Measurements from ENCODE around the gene CPEB3.
"Not testable (repeated sequence)": the region's sequence is repeated elsewhere in the genome, so short reads cannot be mapped to it uniquely, and the experiment has no call there.

The CPEB3 gene

DNA sequence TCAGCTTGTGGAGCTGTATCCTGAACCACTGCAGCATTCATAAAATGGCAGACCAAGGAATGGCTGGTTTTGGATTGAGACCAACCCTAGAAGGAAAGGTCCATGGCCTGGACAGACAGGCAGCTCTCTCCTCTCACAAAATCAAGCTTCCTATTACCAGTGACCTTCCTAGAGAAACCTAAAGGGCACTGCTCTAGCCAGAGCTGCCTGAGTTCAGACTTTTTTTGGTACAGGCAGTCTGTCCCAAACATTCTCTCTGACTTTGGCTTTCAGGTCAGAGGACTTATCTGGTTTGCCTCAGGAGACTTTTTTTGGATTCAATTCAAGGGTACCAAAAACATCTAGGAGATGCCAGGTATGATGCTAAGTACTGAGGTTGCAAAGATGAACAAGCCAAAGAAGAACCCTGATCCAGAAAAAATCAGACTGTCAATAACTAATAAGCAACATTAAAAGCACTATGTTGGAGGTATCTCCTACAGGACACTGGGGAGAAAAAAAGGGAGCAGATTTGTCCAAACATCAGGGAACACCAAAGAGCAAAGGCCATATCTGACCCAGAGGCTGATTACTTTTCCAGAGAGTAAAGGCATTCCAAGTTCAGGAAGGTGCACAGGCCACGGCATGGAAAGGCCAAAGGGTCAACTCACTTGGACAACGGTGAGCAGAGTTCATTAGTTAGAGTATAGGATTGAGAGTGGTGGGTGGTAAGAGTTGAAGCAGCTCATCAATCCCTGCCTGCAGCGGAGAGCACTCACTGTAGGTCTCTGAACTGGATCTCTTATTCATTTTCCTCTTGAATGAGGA lies 169.0 kb downstream of the CPEB3 start:
- Histone ChIP-seq H3K9me3 (ENCODE audit: control insufficient read depth, low read length) (no peaks in the 10 kb centered on the region), H3K36me3 (ENCODE audit: control insufficient read depth, insufficient read depth, low read length) (no peaks in the 10 kb centered on the region), H3K4me3 (ENCODE audit: extremely low read depth, insufficient read depth, low read length, poor library complexity, severe bottlenecking) (no peak overlapping the region), H3K27ac (ENCODE audit: low read depth, low read length, severe bottlenecking) (no peak overlapping the region), H3K4me1 (ENCODE audit: control insufficient read depth, insufficient read depth, low read length, poor library complexity, severe bottlenecking) (no peaks in the 10 kb centered on the region)
- WGBS, 2 experiments (ENCODE audit: insufficient coverage in 2 of 2): 87 to 94% methylated on average over 2 to 3 of the region's 3 CpGs

DNA sequence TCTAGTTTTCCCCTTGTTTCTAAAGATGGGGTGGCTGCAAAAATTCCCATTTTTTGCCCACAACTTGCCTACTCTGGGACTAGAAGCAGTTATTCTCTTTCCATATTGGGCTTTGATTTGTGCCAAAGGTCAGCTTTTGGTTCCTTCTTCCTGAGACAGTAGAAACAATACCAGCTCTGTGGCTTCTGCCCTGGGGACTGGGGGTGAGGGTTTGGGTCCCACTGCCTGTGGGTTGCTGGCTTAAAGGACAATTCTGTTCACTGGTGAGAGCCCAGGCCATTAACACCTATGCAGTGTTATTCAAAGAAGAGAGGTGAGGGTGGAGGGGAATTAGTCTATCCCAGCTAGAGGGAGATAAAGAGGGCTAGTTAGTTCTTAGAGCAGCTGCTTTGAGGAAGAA lies 171.5 kb downstream of the CPEB3 start:
- Histone ChIP-seq H3K27ac (ENCODE audit: low read depth, low read length, severe bottlenecking) (no peak overlapping the region), H3K36me3 (ENCODE audit: control insufficient read depth, insufficient read depth, low read length) (no peaks in the 10 kb centered on the region), H3K9me3 (ENCODE audit: control insufficient read depth, low read length) (no peaks in the 10 kb centered on the region), H3K4me1 (ENCODE audit: control insufficient read depth, insufficient read depth, low read length, poor library complexity, severe bottlenecking) (no peaks in the 10 kb centered on the region), H3K4me3 (ENCODE audit: extremely low read depth, insufficient read depth, low read length, poor library complexity, severe bottlenecking) (no peak overlapping the region)

DNA sequence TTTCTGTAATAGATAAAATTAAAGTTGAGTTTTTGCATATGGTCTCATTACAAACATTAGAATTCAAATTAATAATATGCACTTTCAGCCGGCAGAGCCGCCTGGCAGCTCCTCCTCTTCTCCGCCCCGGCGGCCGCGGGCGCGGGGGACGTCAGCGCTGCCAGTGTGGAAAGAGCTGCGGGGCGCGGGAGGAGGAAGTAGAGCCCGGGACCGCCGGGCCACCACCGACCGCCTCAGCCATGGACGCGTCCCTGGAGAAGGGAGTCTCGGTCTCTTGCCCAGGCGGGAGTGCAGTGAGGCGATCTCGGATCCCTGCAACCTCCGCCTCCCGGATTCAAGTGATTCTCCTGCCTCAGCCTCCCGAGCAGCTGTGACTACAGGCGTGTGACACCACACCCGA lies 176.0 kb downstream of the CPEB3 start:
- 92 to 94% methylated on average over 12 to 20 of the region's 30 CpGs for WGBS, 2 experiments (ENCODE audit: insufficient coverage in 2 of 2)
- H3K4me3 ChIP-seq (ENCODE audit: extremely low read depth, insufficient read depth, low read length, poor library complexity, severe bottlenecking): not testable (repeated sequence)

DNA sequence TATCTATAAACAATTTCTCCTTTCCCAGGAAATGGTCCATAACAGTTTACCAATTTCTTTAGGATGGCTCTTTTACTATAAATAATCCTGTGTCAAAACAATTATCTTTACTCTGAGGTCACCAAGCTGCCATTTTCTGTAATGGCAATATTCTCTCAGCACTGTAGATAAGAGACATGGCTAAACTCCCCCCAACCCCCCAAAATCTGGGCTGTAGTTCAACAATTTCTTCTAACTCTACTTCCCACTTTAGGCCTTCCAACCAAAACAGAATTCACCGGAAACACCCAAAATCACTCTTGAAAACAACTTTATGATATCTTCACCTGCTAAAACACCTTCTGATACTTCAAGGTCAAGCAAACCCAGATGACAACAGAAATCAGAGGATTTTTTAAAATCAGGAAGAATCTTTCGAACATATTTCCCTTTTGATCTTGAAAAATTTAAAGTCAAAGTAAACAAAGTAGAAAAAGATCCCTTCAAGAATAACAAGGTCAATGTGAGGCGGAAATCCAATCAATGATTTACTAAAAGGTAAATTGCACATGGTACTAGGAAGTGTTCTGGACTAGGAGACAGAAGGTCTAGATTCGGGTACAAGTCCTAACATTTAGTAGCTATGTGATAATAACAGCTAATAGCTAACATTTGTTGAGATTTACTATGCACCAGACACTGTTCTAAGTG lies 176.8 kb downstream of the CPEB3 start:
- Histone ChIP-seq H3K4me3 (ENCODE audit: extremely low read depth, insufficient read depth, low read length, poor library complexity, severe bottlenecking) (no peak overlapping the region), H3K36me3 (ENCODE audit: control insufficient read depth, insufficient read depth, low read length) (no peaks in the 10 kb centered on the region), H3K4me1 (ENCODE audit: control insufficient read depth, insufficient read depth, low read length, poor library complexity, severe bottlenecking) (no peaks in the 10 kb centered on the region), H3K9me3 (ENCODE audit: control insufficient read depth, low read length) (no peaks in the 10 kb centered on the region), H3K27ac (ENCODE audit: low read depth, low read length, severe bottlenecking) (no peak overlapping the region)
- WGBS, 2 experiments (ENCODE audit: insufficient coverage in 2 of 2): 92 to 100% methylated on average over 2 of the region's 4 CpGs

More for the DNA sequence above, 176.0 kb downstream of the CPEB3 start:
- H3K36me3 ChIP-seq (ENCODE audit: control insufficient read depth, insufficient read depth, low read length); H3K27ac ChIP-seq (ENCODE audit: low read depth, low read length, severe bottlenecking); H3K4me1 ChIP-seq (ENCODE audit: control insufficient read depth, insufficient read depth, low read length, poor library complexity, severe bottlenecking); H3K9me3 ChIP-seq (ENCODE audit: control insufficient read depth, low read length): not testable (repeated sequence)

DNA sequence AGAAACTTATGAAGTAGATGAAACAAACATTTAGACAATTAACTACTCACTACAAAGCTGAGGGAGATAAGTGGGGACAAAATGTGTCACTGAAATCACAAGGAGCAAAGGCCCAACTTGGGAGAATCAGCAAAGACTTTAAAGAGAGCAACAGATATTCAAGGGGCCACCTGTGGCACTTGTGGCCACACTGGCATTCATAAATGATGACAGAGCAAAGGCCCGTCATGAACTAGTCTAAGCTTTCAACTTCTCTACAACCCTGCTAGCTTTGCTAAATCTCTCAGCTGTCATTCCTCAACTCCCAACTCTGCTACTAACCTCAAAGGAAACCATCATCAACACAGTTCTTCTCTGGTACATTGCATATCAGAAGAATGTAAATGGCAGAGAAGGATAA lies 178.4 kb downstream of the CPEB3 start:
- WGBS, 2 experiments (ENCODE audit: insufficient coverage in 2 of 2): 80 to 90% methylated on average over 1 of the region's 1 CpG
- Histone ChIP-seq H3K9me3 (ENCODE audit: control insufficient read depth, low read length) (no peaks in the 10 kb centered on the region), H3K4me1 (ENCODE audit: control insufficient read depth, insufficient read depth, low read length, poor library complexity, severe bottlenecking) (no peaks in the 10 kb centered on the region)

DNA sequence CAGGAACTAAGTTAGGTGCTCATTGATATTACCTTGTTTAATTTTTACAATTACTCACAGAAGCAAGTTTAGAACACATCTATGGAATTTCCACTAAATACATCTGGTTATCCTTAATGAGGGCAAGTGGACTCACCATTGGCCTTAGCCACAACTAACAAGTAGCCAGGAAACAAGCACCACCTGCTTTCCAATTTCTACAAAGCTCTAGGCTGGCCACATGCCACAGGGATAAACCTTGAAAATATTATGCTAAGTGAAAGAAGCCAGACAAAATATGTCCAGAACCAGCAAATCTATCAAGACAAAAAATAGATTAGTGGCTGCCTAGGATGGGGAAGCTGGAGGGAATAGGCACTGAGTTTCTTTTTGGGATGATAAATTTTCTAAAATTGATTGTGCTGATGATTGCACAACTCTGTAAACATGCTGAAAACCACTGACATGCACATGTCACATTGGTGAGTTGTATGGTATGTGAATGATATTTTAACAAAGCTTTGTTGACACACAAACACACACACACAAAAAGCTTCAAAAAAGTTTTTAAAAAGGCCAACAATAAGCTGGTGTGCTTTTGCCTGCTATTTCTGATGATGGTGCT lies 179.4 kb downstream of the CPEB3 start:
- Histone ChIP-seq H3K27ac (ENCODE audit: low read depth, low read length, severe bottlenecking) (no peak overlapping the region), H3K4me1 (ENCODE audit: control insufficient read depth, insufficient read depth, low read length, poor library complexity, severe bottlenecking) (no peaks in the 10 kb centered on the region), H3K9me3 (ENCODE audit: control insufficient read depth, low read length) (no peaks in the 10 kb centered on the region), H3K36me3 (ENCODE audit: control insufficient read depth, insufficient read depth, low read length) (no peaks in the 10 kb centered on the region), H3K4me3 (ENCODE audit: extremely low read depth, insufficient read depth, low read length, poor library complexity, severe bottlenecking) (no peak overlapping the region)

More for the DNA sequence above, 178.4 kb downstream of the CPEB3 start:
- Histone ChIP-seq H3K36me3 (ENCODE audit: control insufficient read depth, insufficient read depth, low read length) (no peaks in the 10 kb centered on the region), H3K27ac (ENCODE audit: low read depth, low read length, severe bottlenecking) (no peak overlapping the region), H3K4me3 (ENCODE audit: extremely low read depth, insufficient read depth, low read length, poor library complexity, severe bottlenecking) (no peak overlapping the region)

DNA sequence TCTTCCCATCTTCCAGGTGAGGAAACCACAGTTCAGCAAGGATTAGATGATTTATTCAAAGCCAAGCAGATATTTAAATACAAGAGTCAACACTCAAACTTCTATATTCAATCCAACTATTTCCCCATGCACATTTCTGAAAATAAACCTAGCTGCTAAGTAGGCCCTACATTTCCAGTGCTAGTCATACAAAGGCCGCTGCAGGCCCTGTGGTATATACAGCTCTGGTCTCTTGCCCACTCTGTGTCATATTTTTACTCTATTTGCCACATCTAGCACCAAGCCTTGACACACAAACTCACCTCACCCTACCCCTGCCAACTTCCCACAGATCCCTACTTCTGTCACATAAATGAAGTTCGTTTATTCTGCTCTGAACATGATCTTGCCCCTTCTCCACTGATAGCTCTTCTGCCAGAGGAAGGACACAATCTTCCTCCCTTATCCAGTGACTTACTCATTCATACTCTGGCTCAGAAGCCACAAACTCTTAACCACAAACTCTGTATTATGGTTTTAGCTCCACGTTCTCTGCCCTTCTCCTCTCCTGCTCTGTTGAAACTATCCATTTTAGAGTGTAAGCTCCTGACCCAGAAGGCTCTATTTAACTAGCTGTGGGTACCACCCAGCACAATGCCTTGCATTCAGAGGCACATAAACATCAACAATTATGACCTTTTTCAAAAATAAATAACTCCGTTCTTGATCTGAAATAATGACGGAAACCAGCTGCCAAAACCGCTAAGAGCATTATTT lies 180.7 kb downstream of the CPEB3 start:
- Histone ChIP-seq H3K9me3 (ENCODE audit: control insufficient read depth, low read length) (no peaks in the 10 kb centered on the region), H3K4me1 (ENCODE audit: control insufficient read depth, insufficient read depth, low read length, poor library complexity, severe bottlenecking) (no peaks in the 10 kb centered on the region), H3K27ac (ENCODE audit: low read depth, low read length, severe bottlenecking) (no peak overlapping the region), H3K4me3 (ENCODE audit: extremely low read depth, insufficient read depth, low read length, poor library complexity, severe bottlenecking) (no peak overlapping the region), H3K36me3 (ENCODE audit: control insufficient read depth, insufficient read depth, low read length) (no peaks in the 10 kb centered on the region)
- 97% methylated on average over 5 to 6 of the region's 6 CpGs for WGBS, 2 experiments (ENCODE audit: insufficient coverage in 2 of 2)

DNA sequence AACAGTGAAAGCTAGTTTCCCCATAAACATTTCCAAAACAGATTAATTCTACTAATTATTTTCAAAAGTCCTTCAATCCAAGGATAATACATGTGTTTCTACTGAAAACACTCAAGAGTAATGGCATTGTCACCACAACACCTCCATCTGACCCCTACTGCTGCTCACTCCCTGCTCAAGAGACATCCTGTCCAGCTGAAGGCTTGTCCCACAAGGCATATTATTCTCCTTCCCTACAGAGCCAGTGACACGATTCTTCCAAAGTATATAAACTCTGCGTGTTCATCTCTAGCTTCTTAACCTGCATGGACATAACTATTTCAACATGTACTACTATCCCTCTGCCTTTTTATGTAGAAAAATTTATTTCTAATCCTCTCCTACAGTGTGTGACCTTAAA lies 182.1 kb downstream of the CPEB3 start:
- WGBS, 2 experiments (ENCODE audit: insufficient coverage in 2 of 2): 89 to 100% methylated on average over 2 of the region's 2 CpGs
- Histone ChIP-seq H3K4me1 (ENCODE audit: control insufficient read depth, insufficient read depth, low read length, poor library complexity, severe bottlenecking) (no peaks in the 10 kb centered on the region), H3K36me3 (ENCODE audit: control insufficient read depth, insufficient read depth, low read length) (no peaks in the 10 kb centered on the region), H3K27ac (ENCODE audit: low read depth, low read length, severe bottlenecking) (no peak overlapping the region), H3K4me3 (ENCODE audit: extremely low read depth, insufficient read depth, low read length, poor library complexity, severe bottlenecking) (no peak overlapping the region), H3K9me3 (ENCODE audit: control insufficient read depth, low read length) (no peaks in the 10 kb centered on the region)

DNA sequence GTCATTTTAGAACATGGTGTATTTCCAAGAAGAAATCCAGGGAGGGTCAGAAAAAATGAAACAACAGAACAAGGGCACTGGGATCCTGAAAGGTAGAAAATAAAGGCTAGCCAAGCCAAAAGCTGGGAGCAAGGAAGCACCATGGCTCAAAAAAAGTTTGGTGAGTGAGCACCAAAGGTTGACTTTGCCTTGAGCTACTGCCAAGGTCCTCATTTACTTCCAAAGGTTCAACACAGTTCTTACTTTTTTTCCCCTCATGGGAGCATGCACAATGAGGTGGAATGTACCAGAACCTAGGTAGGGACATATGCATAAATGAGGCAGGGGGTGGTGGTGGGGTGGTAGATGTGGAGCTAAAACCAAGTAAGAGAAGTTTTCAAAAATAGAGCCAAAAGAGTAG lies 182.8 kb downstream of the CPEB3 start:
- H3K9me3 ChIP-seq (ENCODE audit: control insufficient read depth, low read length): no peaks in the 10 kb centered on the region
- H3K4me1 ChIP-seq (ENCODE audit: control insufficient read depth, insufficient read depth, low read length, poor library complexity, severe bottlenecking): no peaks in the 10 kb centered on the region
- no peak overlapping the region for H3K4me3 ChIP-seq (ENCODE audit: extremely low read depth, insufficient read depth, low read length, poor library complexity, severe bottlenecking)
- no peaks in the 10 kb centered on the region for H3K36me3 ChIP-seq (ENCODE audit: control insufficient read depth, insufficient read depth, low read length)
- no peak overlapping the region for H3K27ac ChIP-seq (ENCODE audit: low read depth, low read length, severe bottlenecking)

DNA sequence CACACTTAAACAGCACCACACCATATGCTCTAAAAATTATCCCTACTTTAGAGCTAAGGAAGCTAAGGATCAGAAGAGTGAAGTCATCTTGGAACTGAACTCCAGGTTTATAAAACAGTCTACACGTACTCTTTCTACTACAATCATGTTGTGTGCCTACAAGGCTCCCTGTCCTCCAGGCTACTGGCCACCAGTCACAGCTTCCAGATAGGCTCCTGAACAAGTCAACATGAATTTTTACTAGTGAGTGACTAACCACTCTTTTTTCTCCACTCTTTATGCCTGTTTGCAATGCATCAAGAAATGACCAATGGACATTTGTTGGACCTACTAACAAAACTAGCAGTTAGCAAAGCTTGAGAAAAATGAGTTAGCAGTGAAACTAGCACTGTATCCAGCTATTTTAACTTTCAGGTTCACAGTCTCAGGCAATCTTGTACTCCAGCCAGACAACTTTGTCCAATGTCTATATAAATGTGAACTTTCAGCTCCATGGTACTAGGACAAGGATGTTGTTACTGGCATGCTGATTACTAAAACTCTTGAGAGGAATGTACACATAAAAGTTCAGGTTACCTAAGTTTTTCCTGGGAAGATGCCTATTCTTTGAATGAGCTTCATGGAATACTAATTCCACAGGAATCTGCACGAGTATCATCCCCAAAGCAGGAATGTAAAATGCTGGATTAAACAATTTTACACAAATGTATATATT lies 187.3 kb downstream of the CPEB3 start:
- Histone ChIP-seq H3K4me1 (ENCODE audit: control insufficient read depth, insufficient read depth, low read length, poor library complexity, severe bottlenecking) (peaks cover 12% of the 10 kb centered on the region), H3K36me3 (ENCODE audit: control insufficient read depth, insufficient read depth, low read length) (no peaks in the 10 kb centered on the region), H3K27ac (ENCODE audit: low read depth, low read length, severe bottlenecking) (no peak overlapping the region), H3K9me3 (ENCODE audit: control insufficient read depth, low read length) (no peaks in the 10 kb centered on the region), H3K4me3 (ENCODE audit: extremely low read depth, insufficient read depth, low read length, poor library complexity, severe bottlenecking) (no peak overlapping the region)
- WGBS, 2 experiments (ENCODE audit: insufficient coverage in 2 of 2): 80 to 83% methylated on average over 1 of the region's 2 CpGs
